NCI-H1092 (cell line): ENCODE measurements around the gene TCTN1.
A peak's percentile ranks its signal among the peaks of the same experiment; 100 is the strongest.

Experiments
- DNase-seq: peaks from one replicate; lab custom pipeline; 2025; lab: John Stamatoyannopoulos, UW

The TCTN1 gene

GRCh38 chr12:110680032-110680431 is 66.1 kb downstream of the TCTN1 start:
- DNase-seq = no peak

GRCh38 chr12:110683888-110684287 is 70.0 kb downstream of the TCTN1 start:
- no peak for DNase-seq

GRCh38 chr12:110684312-110684836 is 70.4 kb downstream of the TCTN1 start:
- DNase-seq = no peak

DNA sequence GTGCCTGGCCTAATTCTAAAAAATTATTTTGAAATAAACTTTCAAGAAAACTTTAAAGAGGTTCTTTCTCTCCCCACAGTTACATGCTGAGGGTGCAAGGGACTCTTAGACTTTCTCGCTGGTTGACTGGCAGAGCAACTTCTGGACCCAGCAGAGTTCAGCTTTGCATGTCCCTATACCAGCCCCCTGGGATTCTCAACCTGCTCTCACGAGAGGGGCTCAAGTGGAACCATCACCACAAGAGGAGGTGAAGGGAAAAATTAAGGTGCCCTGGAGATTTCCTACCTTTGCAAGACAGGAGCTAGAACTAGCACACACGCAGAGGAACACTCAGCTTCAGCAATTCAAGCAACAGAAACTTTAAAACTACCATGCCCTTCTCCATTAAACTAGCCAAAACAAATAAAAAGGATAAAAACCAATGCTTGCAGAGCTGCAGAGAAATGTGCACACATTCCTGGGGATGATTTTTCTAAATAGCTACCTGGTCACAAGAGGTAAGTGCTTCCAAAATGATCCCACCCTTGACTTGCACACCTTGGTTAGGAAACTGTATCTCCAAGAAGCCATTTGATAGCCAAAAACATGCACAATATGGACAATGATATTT is 72.5 kb downstream of the TCTN1 start:
- DNase-seq = no peak

GRCh38 chr12:110687396-110688169 is 73.7 kb downstream of the TCTN1 start:
- DNase-seq = no peak

DNA sequence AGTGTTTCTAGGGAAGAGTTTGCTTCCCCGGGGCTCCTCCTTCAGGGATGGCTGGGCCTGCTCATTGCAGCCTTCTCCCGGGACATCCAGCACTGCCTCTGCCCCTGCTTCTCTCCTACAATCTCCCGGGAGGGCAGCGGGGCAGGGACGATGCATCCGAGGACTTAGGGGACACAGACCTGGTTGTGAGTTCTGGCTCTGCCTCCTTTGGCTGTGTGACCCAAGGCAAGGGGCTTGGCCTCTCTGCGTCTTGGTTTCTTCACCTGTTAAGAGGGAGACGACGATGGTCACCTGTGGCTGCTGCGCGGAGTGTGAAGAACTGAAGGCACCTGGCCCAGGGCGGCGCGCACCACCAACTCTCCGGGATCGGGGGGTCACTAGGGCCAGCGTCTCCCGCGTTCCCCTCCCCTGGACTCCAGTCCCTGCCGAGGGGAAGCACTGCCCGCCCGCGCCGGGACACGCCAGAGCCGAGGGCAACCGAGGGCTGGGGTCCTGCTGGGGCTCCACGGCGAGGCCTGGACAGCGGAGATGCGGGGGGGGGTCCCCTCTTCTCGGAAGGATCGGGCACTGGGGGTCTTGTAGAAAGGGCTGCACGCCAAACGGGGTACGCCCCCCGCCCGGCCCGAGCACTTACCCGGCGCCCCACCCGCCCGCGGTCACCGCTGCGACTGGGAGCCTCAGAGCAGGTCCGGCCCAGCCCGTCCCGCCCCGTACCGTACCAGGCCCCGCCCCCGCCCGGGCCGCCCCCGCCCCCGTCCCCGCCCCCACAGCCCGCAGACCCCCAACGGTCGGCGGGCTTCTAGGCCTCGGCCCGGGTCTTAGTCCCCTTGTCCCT is 74.7 kb downstream of the TCTN1 start, which contains the start of gene HVCN1:
Gene HVCN1 (minus strand): TSS at position 670 of the 835 bp plus-strand sequence. CDS start 5,870 bp downstream, outside the sequence.
- no peak for DNase-seq

- no peak for DNase-seq
Measured at GRCh38 chr12:110689281-110690126, 75.6 kb downstream of the TCTN1 start.

GRCh38 chr12:110690127-110690430 is 76.2 kb downstream of the TCTN1 start:
- no peak for DNase-seq

DNA sequence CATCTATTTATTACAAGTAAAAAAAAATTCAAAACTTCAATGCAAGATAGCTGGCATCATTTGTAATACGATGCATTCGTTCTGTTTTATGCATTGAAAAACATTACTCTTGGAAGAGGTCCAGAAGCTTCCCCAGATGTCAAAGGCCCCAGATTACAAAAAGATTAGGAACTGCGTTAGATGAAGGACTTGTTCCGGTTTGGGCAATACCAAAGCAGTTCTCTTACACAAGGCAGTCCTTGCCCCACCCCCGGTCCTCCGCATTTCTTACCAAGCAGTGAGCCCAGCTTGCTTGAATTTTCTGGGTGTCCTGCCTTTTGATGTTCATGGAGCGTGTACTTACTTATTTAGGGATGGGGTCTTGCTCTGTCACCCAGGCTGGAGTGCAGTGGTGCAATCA is 79.8 kb downstream of the TCTN1 start:
- no peak for DNase-seq

DNA sequence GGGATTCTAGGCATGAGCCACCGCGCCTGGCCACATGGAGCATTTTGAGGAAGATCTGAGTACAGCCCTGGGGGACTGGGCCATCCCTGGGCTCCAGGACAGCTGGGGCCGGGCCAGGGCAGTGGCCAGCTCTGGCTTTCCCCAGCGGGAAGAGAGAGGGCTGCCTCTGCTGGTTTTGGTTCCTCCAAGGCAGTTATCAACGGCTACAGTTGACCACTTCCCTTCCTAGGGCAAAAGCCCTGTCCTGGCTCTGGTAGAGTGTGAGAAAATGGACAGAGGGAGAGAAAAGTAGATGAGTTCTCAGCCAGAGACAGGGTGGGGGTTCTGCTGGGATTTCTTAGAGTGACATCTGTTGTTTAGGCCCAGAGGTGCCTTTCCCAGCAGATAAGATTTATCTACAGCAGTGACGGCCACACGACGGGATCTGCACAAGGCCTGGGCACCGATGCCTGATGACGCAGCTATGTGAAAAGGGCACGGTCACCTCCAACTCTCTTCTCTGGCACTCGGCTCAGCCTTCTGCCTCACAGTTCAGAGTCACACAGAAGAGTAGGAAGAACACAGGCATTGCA is 80.5 kb downstream of the TCTN1 start:
- DNase-seq = no peak

DNA sequence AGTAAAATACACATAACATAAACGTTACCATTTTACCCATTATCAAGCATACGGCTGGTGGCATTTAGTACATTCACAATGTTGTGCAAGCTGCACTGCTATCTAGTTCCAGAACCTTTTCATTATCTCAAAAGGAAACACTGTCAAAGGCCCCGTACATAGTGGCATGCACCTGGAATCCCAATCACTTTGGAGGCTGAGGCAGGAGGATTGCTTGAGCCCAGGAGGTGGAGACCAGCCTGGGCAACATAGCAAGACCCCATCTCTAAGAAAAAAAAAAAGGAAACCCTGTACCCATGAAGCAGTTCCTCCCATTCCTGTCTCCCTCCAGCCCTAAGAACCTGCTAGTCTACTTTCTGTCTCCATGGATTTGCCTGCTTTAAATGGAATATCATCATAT is 82.4 kb downstream of the TCTN1 start:
- DNase-seq = no peak

- DNase-seq = no peak
Measured at GRCh38 chr12:110697236-110697635, 83.3 kb downstream of the TCTN1 start.

GRCh38 chr12:110698171-110698902 is 84.4 kb downstream of the TCTN1 start:
- peak; percentile 36 for DNase-seq
